Fibroblast of lung (primary cell): Measurements from ENCODE around the gene CDK15. TPM values are rescaled to one million over a fixed set of nuclear protein-coding genes. Genes with fewer than 3 reads are reported as not detected.

ENCODE experiments used
- DNase-seq, 2 donors: peaks; one replicate each; pipeline versions ENCODE4 v3.0.0 to v3.0.0-alpha.2; 2010; ENCODE audit warnings: low read depth in 2 of 2
- H2AFZ ChIP-seq: 2 replicates; pipeline ENCODE4 v1.5.1; 2012; ENCODE audit warnings: low read length, control low read depth, inconsistent platforms
- H3K27ac ChIP-seq: 2 replicates; pipeline ENCODE4 v1.5.1; 2011; ENCODE audit warnings: low read length, control low read depth; ENCODE audit not compliant: insufficient read depth
- H3K27me3 ChIP-seq: 2 replicates; pipeline ENCODE4 v1.5.1; 2011; ENCODE audit warnings: mild to moderate bottlenecking, low read length; ENCODE audit not compliant: control insufficient read depth, insufficient read depth
- H3K36me3 ChIP-seq: 2 replicates; pipeline ENCODE4 v1.5.1; 2011; ENCODE audit warnings: low read length; ENCODE audit not compliant: control insufficient read depth, insufficient read depth
- H3K4me1 ChIP-seq: 2 replicates; pipeline ENCODE4 v1.5.1; 2011; ENCODE audit warnings: low read length; ENCODE audit not compliant: control insufficient read depth, insufficient read depth; ENCODE audit errors: extremely low read depth
- H3K4me2 ChIP-seq: 2 replicates; pipeline ENCODE4 v1.5.1; 2011; ENCODE audit warnings: low read length, control low read depth; ENCODE audit not compliant: insufficient read depth; ENCODE audit errors: extremely low read depth
- H3K4me3 ChIP-seq, 4 experiments: fragments of 200-600 bp in 1 of 4; sonication (generic) in 1 of 4; replicated peaks in 1 of 4; 2 replicates each; pipeline ENCODE4 v1.5.1; 2011 to 2016; ENCODE audit warnings: low read length in 4 of 4, low read depth in 3 of 4, mild to moderate bottlenecking in 3 of 4, control low read depth in 2 of 4, inconsistent platforms in 1 of 4, mixed read lengths in 1 of 4; ENCODE audit not compliant: insufficient read depth in 1 of 4; ENCODE audit errors: control extremely low read depth in 1 of 4
- H3K79me2 ChIP-seq: 2 replicates; pipeline ENCODE4 v1.5.1; 2012; ENCODE audit warnings: mild to moderate bottlenecking, low read length, inconsistent platforms; ENCODE audit not compliant: control insufficient read depth, insufficient read depth
- H3K9ac ChIP-seq: 2 replicates; pipeline ENCODE4 v1.5.1; 2011; ENCODE audit warnings: mild to moderate bottlenecking, low read length, control low read depth; ENCODE audit not compliant: insufficient read depth
- H3K9me3 ChIP-seq: 2 replicates; pipeline ENCODE4 v1.5.1; 2012; ENCODE audit warnings: low read depth, low read length; ENCODE audit not compliant: control insufficient read depth, insufficient read depth
- H4K20me1 ChIP-seq: 2 replicates; pipeline ENCODE4 v1.5.1; 2011; ENCODE audit warnings: low read length; ENCODE audit not compliant: control insufficient read depth, insufficient read depth; ENCODE audit errors: extremely low read depth
- CTCF ChIP-seq, 2 donors: IDR thresholded peaks in 1 of 2; conservative IDR thresholded peaks in 1 of 2; 1 replicate in 1 of 2; 2 replicates in 1 of 2; pipeline ENCODE4 v1.5.1; 2011 to 2012; ENCODE audit warnings: low read length in 2 of 2, control low read depth in 1 of 2, inconsistent platforms in 1 of 2, low read depth in 1 of 2, mild to moderate bottlenecking in 1 of 2
- EZH2 ChIP-seq: IDR thresholded peaks from 2 replicates; pipeline ENCODE4 v1.5.1; 2012; ENCODE audit warnings: low read length, control low read depth, mild to moderate bottlenecking; ENCODE audit errors: missing control alignments
- polyA plus RNA-seq, 2 donors: library from polyadenylated mRNA; depleted of rRNA in 1 of 2; stranded (reverse) in 1 of 2; unstranded in 1 of 2; fragments of >200 nt; gene quantifications; 2 replicates each; pipeline ENCODE4 v1.2.1, GENCODE V29; 2011 to 2012; ENCODE audit warnings: missing spikeins in 1 of 2
- total RNA-seq: library from RNA; depleted of rRNA; stranded (reverse); fragments of >200 nt; gene quantifications from 2 replicates; pipeline ENCODE4 v1.2.1, GENCODE V29; 2014

The CDK15 gene
- total and polyA plus RNA-seq, 2 donors (not counting 1 experiment from before 2014, with no cell fraction given), result 2.3 to 5.1 TPM

GRCh38 chr2:201765799-201766198, 40.5 kb upstream of the CDK15 start:
- Histone ChIP-seq H3K4me3 (no peak overlapping the region), H3K27ac (no peak overlapping the region), H3K9me3 (no peaks in the 10 kb centered on the region), H3K27me3 (no peaks in the 10 kb centered on the region), H2AFZ (no peak overlapping the region), H3K79me2 (peaks cover 6% of the 10 kb centered on the region), H3K36me3 (peaks cover 13% of the 10 kb centered on the region), H3K4me2 (no peak overlapping the region), H3K4me1 (peaks cover 7% of the 10 kb centered on the region), H3K9ac (no peak overlapping the region), H4K20me1 (no peaks in the 10 kb centered on the region)
- no peak for DNase-seq
- TF ChIP-seq EZH2 (no peak), CTCF (conservative IDR thresholded peaks at IDR 0.05 in 1 of 2, IDR thresholded peaks at IDR 0.05 in 1 of 2; ENCODE audit: low read depth in 1 of 2, low read length in 2 of 2) (no peak)

DNA sequence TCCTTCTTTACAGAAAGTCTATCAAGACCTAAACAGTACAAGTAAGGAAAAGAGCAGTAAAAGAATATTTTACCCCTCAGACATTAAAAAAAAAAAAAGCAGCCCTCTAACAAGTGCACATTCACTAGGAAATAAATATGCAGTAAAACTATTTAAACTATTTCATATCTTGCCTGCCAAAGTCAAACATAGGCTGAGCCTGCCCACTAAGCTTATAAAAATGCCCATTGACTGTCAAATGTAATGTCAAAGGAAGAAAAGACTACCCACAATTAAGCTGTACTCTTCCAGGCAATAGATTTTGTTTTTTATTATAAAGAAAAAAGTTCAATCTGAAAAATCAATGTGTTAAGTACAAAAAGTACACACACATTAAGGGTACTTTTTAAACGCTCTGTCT, 37.4 kb upstream of the CDK15 start:
- no peak overlapping the region for H3K9ac ChIP-seq
- no peak overlapping the region for H3K27ac ChIP-seq
- peak overlapping the region; percentile 38 for H3K4me2 ChIP-seq
- peaks cover 16% of the 10 kb centered on the region for H3K79me2 ChIP-seq
- TF ChIP-seq EZH2 (no peak), CTCF (conservative IDR thresholded peaks at IDR 0.05 in 1 of 2, IDR thresholded peaks at IDR 0.05 in 1 of 2; ENCODE audit: low read depth in 1 of 2, low read length in 2 of 2) (no peak)
- H4K20me1 ChIP-seq, result no peaks in the 10 kb centered on the region
- no peak overlapping the region for H2AFZ ChIP-seq
- H3K4me1 ChIP-seq, result peaks cover 7% of the 10 kb centered on the region
- peaks cover 2% of the 10 kb centered on the region for H3K36me3 ChIP-seq
- no peak overlapping the region for H3K4me3 ChIP-seq
- H3K27me3 ChIP-seq, result no peaks in the 10 kb centered on the region
- H3K9me3 ChIP-seq, result no peaks in the 10 kb centered on the region
- DNase-seq, result peak; percentile 12 to 80

DNA sequence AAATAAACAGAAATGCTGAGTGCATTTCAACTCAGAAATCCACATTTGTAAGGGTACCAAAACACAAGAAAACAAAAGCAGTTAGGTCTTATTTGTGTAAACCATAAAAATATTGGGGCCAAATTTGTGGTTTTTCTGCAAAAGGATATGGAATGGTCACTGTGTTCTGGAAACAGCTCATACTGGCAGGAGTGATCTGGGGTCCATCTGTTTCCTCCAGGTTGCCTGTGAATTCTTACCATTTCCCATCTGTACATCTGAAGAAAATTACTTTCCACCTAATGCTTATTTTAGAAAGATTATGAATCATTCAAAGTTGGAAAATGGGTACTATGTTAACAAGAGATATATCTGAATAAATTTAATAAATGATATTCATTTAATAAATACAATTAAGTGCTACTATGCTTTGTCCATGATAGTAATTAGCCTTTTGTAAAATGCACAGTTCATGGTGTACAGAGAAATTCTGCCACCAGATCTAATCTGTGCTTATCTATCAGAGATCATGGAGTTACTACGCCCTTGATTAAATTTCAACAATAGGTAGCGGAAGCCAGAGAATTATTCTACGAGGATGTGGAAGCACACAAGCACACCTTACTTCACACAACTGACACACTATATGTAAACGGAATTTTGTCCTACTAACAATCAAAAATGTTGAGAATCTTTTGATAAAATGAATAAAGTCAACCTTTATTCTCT, 36.5 kb upstream of the CDK15 start:
- DNase-seq, result no peak
- no peak overlapping the region for H3K27ac ChIP-seq
- H4K20me1 ChIP-seq, result no peaks in the 10 kb centered on the region
- no peak overlapping the region for H2AFZ ChIP-seq
- no peak for TF ChIP-seq EZH2
- no peak for TF ChIP-seq CTCF (conservative IDR thresholded peaks at IDR 0.05 in 1 of 2, IDR thresholded peaks at IDR 0.05 in 1 of 2; ENCODE audit: low read depth in 1 of 2, low read length in 2 of 2)
- H3K4me2 ChIP-seq, result no peak overlapping the region
- H3K9ac ChIP-seq, result no peak overlapping the region
- H3K27me3 ChIP-seq, result no peaks in the 10 kb centered on the region
- no peak overlapping the region for H3K4me3 ChIP-seq
- H3K4me1 ChIP-seq, result peaks cover 7% of the 10 kb centered on the region
- no peaks in the 10 kb centered on the region for H3K9me3 ChIP-seq
- peaks cover 20% of the 10 kb centered on the region for H3K79me2 ChIP-seq
- H3K36me3 ChIP-seq, result peaks cover 2% of the 10 kb centered on the region
